ENCODE data around the gene POC5.

The POC5 gene

DNA sequence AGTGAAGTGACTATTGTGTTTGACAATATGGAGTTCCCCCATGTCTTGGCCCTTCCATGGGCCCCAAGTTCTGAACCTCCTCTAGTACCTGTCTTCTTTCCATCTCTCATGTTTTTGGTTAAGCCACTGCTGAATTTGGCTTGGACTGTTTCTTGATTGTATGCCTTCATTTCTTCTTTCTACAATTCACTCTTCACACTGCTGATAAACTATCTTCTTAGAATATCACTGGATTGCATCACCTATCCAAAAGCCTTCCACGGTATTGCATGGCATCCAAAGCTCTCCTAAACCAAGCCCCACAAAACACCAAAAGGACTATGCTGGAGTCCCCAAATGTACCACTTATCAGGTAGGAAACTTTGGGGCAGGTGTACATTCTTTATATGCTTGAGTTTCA lies 4.3 kb upstream of the POC5 start:
- Histone ChIP-seq H3K27ac (no peak overlapping the region), H3K4me3 (no peak overlapping the region)
- no peak for DNase-seq (ENCODE audit: low spot score)
- TF ChIP-seq, protein P1, sequence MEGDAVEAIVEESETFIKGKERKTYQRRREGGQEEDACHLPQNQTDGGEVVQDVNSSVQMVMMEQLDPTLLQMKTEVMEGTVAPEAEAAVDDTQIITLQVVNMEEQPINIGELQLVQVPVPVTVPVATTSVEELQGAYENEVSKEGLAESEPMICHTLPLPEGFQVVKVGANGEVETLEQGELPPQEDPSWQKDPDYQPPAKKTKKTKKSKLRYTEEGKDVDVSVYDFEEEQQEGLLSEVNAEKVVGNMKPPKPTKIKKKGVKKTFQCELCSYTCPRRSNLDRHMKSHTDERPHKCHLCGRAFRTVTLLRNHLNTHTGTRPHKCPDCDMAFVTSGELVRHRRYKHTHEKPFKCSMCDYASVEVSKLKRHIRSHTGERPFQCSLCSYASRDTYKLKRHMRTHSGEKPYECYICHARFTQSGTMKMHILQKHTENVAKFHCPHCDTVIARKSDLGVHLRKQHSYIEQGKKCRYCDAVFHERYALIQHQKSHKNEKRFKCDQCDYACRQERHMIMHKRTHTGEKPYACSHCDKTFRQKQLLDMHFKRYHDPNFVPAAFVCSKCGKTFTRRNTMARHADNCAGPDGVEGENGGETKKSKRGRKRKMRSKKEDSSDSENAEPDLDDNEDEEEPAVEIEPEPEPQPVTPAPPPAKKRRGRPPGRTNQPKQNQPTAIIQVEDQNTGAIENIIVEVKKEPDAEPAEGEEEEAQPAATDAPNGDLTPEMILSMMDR (IDR thresholded peaks at IDR 0.05): no peak

DNA sequence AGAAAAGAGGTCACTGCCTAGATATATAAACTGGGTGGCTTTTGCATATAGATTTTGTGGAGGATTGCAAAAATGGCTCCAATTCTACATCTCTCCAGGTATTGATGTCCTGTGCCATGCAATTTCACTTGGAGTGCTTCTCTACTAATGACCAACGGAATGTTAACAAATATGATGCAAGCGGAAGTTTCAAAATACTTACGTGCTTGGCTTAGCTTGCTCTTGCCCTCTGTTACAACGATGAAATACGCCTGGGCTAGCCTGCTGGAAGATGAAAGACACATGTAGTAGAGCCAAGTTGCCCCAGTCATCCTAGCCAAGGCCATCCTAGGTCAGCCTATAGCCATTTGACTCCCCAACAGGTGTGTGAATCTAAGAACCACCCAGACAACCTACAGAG lies 3.6 kb upstream of the POC5 start:
- TF ChIP-seq, protein P1 (IDR thresholded peaks at IDR 0.05): no peak
- no peak for DNase-seq (ENCODE audit: low spot score)
- Histone ChIP-seq H3K27ac (no peak overlapping the region), H3K4me3 (no peak overlapping the region)

DNA sequence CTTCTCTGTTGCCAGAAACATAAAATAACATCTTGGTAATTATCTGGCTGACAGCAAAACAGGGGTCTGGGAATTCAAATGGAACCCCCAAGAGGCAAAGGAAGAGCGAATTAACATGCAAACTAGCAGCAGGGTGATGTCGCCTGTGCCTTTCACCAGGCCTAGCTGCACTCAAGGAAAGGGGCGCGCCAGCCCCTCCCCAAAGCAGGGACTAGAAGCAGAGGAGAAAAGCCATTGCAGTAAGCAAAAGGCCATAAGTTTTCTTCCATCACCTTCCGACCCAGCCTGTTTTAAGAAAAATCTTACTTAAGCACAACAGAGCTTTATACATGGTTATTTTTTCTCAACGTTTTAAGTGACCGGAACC lies 539 bp downstream of the POC5 start:
- DNase-seq (ENCODE audit: low spot score): no peak
- Histone ChIP-seq H3K27ac (peak overlapping the region; percentile 14 to 95), H3K4me3 (peak overlapping the region; percentile 90)
- TF ChIP-seq, protein P1 (IDR thresholded peaks at IDR 0.05): no peak

DNA sequence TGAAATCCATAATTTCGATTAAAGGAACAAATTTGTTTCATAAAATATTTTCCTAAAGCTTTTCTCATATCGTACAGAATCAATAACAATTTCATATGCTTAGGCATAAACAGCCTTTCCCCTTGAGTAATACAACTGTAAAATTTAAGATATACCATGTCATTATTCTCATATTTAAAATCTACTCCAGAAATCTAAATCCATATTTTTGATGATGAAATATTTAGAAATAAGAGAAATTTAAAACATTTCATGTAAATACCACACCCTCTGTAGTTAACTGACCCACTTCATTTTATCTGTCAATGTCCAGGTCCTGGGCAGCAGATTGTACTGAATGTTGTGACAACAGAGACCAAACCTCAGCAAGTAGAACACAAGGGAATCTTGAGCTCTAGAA lies 5.1 kb downstream of the POC5 start:
- TF ChIP-seq, protein P1 (IDR thresholded peaks at IDR 0.05): no peak
- Histone ChIP-seq H3K27ac (no peak overlapping the region), H3K4me3 (no peak overlapping the region)
- no peak for DNase-seq (ENCODE audit: low spot score)

DNA sequence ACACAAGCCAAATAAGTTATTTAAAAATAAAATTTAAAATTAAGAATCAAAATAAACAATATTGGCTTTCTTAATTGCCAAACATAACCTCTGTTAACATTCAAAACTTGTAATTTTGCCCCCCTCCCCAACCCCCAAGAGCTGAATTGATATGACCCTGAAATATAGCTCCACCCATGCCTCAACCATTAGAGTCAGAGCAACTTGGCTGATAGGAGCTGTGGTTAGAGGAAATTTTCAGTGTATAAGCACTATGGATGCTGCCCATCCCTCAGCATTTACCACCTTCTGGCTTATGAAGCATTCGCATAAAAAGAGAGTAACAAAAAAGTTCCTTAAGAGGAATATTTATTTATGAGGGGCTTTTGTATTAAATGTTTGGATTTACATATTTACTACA lies 6.1 kb downstream of the POC5 start:
- no peak overlapping the region for H3K4me3 ChIP-seq
- TF ChIP-seq, protein P1 (IDR thresholded peaks at IDR 0.05): no peak
- no peak overlapping the region for H3K27ac ChIP-seq
- no peak for DNase-seq (ENCODE audit: low spot score)

DNA sequence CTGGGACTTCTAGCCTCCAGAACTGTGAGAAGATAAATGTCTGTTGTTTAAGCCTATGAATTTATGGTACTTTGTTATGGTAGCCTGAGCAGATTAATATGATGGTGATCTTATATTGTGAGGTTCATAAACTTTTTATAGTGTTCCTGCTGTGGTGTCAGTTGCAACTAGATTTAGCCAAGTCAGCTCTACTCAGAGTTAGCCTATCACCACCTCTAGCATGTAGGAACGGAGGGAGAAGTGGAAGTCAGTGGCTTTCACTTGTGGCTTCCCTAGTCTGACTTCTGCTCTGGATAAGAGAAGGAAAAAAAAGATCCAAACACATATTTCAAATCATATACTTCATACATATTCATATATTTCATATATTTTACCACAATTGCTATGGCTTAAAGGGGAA lies 6.6 kb downstream of the POC5 start:
- DNase-seq (ENCODE audit: low spot score): no peak
- TF ChIP-seq, protein P1 (IDR thresholded peaks at IDR 0.05): no peak
- Histone ChIP-seq H3K27ac (no peak overlapping the region), H3K4me3 (no peak overlapping the region)

DNA sequence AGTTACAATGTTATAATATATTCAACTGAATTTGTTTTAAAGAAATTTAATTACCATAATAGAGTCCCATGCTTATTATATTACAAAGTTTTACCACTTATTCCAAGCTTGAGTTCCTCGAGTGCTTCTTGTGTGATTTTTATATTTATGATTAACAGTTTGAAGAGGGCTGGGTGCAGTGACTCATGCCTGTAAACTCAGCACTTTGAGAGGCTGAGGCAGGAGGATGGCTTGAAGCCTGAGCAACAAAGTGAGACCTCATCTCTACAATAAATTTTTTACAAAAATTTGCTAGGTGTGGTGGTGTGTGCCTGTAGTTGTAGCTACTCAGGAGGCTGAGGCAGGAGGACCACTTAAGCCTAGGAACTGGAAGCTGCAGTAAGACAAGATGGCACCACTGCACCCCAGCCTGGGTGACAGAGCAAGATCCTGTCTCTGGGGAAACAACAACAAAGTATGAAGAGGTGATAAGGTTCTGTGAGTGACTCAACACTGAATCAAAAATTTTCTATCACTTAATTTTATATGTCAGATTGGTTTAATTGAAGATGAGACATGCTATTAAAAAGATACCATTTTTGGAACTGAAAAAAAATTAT lies 9.2 kb downstream of the POC5 start:
- H3K27ac ChIP-seq: no peak overlapping the region
- TF ChIP-seq, protein P1 (IDR thresholded peaks at IDR 0.05): no peak
- no peak for DNase-seq (ENCODE audit: low spot score)
- H3K4me3 ChIP-seq: no peak overlapping the region
